ENCODE data around the gene H3-3A.
A peak's percentile ranks its signal among the peaks of the same experiment; 100 is the strongest.
"Not testable (repeated sequence)": the region's sequence is repeated elsewhere in the genome, so short reads cannot be mapped to it uniquely, and the experiment has no call there.

H3-3A gene

DNA sequence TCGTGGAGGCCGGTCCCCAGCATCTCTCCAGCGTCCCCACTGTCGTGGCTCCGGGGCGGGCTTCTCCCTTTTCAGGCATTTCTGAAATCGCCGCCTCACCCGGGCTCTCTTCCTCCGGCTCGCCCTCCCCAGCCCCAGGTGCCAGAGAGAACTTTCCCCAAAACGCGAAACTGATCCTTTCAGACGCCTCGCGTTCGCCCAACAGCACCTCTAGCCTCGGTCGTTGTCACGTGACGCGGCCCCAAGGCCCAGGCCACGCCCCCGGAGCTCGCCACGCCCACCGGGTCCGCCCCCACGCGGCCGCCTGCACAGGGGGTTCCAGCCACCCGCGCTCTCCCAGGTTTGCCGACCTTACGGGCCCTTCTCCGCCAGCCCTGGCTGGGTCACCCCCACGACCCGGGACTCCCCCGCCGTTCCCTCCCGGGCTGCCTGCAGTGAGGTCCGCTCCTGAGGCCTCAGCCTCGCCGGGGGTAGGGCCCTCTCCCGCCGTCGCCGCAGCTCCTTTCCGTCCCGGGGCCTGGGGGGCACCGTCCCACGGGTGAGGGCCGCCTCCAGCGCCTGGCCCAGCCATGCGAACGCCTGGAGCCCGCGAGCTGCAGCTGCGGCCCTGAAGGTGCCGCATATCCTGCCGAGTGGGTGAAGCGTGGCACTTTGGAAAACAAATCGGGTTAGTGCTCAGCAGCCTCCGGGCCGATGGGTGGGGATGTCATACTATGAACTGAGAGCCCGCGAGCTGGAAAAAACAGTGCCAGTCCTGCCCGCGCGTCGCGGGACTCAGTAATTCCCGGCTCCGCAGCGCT lies 21.0 kb downstream of the H3-3A start:
- DNase-seq (ENCODE audit: low read depth in 1 of 2, low spot score in 1 of 2): peak; percentile 86 to 94

DNA sequence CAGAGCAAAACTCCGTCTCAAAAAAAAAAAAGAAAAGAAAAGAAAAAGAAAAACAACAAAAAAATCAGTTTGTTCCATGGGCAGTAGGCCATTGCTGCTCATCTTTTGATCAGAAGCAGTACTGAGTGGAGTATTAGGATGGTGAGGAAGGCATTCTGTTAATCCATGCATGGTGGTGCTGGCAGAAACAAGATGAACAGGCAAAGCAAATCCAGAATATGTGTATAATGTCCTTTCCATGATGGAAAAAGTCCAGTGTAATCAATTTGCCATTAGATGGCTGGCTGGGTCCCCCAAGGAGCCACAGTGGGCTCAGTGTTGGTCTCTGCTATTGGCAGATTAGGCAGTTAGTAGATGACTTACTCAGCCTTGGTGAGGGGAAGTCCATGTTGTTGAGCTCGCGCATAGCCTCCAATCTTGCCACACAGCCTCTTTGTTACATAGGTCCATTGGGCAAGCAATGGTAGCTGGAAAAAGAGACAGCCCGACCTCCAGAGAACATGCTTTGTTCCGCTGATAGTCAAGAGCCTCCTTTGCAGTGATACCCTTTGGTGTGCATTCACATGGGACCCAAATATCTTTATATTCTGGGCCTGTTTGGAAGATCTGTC lies 23.3 kb downstream of the H3-3A start:
- DNase-seq (ENCODE audit: low read depth in 1 of 2, low spot score in 1 of 2): no peak

DNA sequence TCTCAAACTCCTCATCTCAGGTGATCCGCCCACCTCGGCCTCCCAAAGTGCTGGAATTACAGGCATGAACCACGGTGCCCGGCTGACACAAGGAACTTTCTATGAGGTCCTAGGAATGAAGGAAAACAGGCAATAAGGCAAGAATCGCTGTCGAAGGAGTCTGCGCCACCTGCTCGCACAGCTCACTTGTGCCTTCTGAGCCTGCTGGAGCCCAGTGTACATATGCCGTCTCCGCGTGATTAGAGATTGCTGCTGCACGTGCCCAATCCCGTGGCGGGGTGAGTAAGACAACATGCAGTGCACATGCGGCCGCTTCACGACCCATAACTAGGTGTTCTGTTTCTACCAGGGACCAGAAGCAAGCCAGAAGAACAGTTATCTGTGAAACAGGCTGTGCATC lies 24.3 kb downstream of the H3-3A start:
- DNase-seq (ENCODE audit: low read depth in 1 of 2, low spot score in 1 of 2): no peak

DNA sequence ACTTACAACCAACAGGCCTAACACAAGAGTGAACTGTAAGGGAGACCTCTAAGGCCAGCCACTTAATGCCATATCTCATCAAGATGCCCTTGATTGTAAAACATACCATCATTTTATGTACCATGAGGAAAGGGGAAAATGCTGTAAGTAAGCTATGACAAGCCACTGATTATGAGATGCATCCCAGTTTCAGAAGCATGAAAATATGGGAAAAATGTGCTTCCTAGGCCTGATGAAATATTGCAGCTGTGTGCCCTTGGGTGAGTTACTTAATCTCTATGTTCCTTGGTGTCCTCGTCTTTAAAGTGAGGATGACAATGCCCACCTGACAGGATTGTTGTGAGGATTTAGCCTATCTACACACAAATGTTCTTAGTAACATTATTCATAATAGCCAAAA lies 28.9 kb downstream of the H3-3A start:
- no peak for DNase-seq (ENCODE audit: low read depth in 1 of 2, low spot score in 1 of 2)

DNA sequence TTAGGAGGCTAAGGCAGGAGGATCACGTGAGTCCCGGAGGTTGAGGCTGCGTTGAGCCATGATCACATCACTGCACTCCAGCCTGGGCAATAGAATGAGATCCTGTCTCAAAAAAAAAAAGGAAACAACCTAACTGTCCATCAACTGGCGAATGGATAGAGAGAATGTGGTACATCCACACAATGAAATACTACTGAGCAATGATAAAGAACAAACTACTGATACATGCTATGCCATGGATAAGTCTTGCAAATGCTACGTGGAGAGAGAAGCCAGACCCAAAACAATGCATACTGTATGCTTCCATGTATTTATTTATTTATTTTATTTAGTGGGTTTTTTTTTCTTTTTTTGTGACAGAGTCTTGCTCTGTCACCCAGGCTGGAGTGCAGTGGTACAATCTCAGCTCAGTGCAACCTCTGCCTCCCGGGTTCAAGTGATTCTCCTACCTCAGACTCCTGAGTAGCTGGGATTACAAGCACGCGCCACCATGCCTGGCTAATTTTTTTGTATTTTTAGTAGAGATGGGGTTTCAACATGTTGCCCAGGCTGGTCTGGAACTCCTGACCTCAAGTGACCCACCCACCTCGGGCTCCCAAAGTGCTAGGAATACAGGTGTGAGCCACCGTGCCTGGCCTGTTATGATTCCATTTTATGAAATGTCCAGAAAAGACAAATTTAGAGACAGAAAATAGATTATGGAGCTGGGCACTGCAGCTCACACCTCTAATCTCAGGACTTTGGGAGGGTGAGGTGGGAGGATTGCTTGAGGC lies 29.7 kb downstream of the H3-3A start:
- not testable (repeated sequence) for DNase-seq (ENCODE audit: low read depth in 1 of 2, low spot score in 1 of 2)

DNA sequence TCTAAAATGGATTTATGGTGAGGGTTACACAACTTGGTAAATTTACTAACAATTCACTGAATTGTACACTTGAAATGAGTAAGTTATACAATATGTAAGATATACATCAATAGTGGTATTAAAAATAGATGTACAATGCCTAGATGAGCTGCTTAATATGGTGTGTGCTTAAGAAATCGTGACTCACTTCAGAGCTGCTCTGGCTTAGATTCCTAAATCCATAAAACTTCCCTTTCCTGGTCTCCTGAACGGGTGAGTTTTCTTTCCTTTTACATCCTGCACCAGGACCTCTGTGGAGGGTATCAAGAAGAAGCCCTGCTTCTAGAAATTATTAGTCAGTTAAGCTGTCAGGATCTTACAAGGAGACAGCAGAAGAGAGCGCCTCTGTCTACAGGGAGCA lies 30.4 kb downstream of the H3-3A start:
- DNase-seq (ENCODE audit: low read depth in 1 of 2, low spot score in 1 of 2): no peak

DNA sequence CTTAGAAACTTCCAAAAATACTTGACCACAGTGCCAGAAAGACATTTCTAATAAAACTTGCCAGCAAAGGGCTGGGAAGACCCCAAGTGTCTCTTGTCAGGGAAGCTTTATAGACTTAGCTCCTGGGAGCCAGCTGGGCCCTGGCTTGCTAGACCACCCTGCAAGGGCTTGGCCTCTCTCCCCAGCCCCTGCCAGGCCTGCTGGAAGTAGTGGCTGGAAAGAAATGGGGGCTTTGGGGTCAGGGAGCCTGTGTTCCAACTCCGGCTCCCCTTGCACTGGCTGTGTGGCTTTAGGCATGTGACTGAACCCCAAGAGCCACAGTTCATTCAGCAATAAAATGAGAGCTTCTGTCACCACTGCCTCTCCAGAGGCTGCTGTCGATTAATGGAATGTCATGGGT lies 31.1 kb downstream of the H3-3A start:
- no peak for DNase-seq (ENCODE audit: low read depth in 1 of 2, low spot score in 1 of 2)

DNA sequence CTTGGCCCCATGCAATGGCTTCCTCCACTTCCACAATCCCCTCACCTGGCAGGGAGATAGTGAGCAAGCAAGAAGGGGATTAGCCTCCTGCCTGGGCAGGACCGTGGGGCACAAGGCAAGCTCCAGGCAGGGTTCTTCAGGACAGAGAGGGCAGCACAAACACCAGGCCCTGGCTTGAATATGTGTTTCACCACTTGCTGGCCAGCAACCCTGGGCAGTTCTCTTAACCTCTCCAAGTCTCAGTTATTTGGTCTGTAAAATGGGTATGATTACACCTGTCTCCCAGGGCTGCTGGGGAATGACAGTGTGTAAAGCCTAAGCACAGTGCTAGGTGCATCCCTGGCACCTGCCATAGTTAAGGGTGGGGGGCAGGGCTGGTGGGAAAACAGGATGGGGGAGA lies 31.9 kb downstream of the H3-3A start:
- no peak for DNase-seq (ENCODE audit: low read depth in 1 of 2, low spot score in 1 of 2)

DNA sequence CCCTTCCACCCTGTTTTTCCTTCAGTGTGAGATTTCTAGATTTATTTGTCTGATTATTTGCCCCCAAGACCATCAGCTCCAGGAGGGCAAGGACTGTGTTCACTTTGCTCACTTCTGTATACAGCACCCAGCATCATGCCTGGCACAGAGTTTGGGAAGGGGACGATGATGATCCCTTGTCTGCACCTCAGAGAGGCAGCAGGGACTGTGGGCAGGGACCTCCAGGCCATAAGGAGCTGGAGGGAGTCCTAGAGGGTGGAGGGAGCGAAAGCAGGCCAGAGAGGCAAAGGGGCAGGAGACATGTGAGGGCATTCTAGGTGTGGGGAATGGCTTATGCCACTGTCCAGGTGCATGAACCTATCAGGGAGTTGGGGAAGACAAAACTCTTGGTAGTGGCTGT lies 32.8 kb downstream of the H3-3A start:
- DNase-seq (ENCODE audit: low read depth in 1 of 2, low spot score in 1 of 2): no peak

DNA sequence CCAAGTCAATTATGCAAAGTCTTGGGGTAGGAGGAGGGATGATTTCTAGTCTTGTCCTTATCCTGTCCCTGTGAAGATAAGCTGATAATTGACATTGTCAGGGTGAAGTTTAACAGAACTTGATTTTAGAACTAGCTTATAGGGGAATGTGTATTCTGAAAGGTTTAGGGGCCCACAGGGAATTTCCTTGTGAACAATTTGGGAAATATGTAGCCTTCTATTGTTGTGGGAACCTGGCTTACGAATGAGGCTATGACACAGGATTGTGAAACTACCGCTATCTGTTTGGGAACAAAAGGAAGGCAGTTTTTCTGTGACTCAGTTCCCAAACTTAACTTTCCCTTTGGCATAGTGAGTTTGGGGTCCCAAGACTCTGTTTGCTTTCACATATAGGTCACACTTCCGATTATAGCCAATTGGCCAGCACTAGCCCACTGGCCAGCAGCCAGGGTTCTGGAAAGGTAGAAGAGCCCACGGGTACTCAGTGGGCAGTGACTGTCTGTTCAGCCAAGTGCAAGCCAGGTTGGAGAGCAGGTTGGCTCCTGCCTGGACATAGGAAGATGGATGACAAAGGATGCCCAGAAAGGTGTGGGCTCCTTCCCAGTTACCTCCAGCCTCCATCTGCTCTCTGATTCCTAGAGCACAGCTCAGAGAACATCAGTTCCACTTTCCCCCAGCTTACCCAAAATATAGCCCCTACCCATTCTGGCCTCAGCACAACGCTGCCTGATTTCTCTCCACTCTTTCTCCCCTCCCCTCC lies 35.5 kb downstream of the H3-3A start:
- DNase-seq (ENCODE audit: low read depth in 1 of 2, low spot score in 1 of 2): no peak

DNA sequence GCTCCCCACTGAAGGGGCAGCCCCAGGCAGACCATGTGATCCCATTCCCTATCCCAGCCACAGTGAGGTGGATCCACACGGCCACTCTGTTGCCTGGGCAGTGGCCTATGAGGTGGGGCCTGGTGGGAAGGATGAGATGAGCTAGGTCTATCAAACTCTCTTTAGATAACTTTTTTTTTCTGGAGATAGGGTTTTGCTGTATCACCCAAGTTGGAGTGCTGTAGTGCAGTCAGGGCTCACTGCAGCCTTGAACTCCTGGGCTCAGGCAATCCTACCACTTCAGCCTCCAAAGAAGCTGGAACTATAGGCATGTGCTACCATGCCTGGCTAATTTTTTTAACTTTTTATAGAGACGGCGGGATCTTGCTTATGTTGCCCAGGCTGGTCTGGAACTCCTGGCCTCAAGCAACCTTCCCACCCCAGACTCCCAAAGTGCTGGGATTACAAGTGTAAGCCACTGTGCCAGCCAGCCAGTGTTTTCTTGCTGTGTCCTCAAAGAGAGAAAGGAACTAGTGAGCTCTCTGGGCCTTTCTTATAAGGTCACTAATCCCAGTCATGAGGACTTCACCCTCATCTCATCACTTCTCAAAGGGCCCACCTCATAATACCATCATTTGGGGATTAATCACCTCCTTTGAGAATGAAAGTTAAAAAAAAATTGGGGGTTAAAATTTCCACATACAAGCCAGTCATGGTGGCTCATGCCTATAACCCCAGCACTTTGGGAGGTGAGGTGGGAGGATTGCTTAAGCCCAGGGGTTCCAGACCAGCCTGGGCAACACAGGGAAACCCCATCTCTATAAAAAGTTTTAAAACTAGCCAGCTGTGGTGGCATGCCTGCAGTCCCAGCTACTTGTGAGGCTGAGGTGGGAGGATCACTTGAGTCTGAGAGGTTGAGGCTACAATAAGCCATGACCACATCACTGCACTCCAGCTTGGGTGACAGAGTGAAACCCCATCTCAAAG lies 36.6 kb downstream of the H3-3A start:
- DNase-seq (ENCODE audit: low read depth in 1 of 2, low spot score in 1 of 2): no peak

DNA sequence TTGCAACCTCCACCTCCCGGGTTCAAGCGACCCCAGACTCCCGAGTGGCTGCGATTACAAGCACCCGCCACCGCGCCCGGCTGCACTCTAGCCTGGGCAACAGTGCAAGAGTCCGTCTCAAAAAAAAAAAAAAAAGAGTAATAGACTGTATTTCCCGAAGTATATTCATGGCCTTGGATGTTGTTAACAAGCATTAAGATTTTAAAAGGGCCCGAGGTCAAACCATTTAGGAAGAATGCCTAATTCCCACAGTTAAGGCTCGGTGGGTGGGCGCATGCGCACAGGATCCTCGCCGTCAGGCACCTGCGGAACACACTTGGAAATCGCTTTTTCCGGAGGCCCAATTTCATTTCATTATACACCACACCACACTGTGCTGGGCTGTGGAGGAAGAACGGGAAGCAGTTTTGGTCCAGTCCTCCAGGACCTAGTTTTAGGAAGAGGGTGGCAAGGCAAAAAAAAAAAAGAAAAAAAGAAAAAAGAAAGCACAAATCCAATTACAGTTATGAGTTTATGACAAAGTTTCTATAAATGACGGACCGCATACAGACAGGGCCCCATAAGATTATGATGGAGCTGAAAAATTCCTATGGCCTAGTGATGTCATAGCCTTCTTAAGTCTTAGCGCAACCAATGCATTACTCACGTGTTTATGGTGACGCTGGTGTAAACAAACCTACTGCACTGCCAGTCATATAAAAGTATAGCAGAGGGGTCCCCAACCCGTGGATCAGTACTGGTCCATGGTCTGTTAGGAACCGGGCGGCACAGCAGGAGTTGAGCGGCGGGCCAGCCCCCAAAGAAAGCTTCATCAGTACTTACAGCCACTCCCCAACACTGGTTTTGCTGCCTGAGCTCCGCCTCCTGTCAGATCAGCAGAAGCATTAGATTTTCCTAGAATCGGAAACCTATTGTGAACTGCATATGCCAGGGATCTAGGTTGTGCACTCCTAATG lies 38.2 kb downstream of the H3-3A start:
- DNase-seq (ENCODE audit: low read depth in 1 of 2, low spot score in 1 of 2): peak in 1 of 2 donors; percentile 36

DNA sequence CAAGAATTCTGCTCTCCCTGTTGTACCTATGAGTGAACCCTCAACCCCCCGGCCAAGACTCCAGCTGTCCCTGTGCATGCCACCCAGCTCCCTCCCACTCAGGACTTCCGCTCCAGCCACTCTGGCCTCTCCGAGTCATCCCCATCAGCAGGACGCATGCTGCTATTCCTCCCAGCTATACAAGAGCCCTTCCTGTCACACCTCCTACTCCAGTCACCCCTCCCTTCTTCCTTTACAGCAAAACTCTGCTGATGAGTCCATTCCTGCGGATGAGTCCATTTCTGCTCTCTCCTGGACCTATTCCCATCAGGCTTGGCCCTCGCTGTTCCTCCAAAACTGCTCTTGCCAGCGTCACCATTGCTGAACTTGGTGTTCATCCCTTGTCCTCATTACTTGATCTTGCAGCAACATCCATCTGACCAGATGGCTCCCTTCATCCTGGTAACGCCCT lies 42.2 kb downstream of the H3-3A start:
- no peak for DNase-seq (ENCODE audit: low read depth in 1 of 2, low spot score in 1 of 2)

DNA sequence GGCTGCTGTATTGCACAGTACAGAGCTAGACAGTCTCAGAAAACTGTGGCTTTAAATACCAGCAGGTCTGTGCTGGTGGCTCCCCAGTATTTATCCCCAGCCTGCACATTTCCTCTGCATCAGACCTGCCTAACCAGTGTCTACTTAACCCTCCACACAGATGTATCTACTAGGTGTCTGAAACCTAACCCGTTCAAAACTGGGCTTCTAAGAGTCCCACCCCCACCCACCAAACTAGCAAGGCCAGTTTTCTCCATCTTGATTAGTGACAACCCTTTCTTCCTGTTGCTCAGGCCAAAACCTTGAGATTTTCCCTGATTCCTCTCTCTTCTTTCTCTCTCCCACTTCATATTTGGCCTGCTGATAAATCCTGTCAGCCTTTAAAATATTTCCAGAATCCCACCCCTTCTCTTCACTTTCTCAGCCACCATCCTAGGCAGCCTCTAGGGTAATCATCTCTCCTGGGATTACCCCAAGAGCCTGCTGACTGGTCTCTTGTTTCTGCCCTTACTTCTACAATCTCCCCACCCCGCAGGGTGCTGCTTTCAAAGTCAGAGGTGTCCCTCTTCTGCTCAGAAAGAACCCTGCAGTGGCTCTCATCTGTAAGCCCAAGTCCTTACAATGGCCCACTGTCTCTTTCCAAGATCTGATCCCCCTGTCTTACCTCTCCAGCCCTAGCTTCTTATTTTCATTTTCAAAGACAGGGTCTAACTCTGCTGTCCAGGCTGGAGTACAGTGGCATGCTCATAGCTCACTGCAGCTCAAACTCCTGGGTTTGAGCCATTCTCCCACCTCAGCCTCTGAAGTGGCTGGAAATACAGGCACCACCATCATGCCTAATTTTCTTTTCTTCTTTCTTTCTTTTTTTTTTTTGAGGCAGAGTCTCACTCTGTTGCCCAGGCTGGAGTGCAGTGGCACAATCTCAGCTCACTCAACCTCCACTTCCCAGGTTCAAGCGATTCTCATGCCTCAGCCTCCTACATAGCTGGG lies 45.2 kb downstream of the H3-3A start:
- no peak for DNase-seq (ENCODE audit: low read depth in 1 of 2, low spot score in 1 of 2)

DNA sequence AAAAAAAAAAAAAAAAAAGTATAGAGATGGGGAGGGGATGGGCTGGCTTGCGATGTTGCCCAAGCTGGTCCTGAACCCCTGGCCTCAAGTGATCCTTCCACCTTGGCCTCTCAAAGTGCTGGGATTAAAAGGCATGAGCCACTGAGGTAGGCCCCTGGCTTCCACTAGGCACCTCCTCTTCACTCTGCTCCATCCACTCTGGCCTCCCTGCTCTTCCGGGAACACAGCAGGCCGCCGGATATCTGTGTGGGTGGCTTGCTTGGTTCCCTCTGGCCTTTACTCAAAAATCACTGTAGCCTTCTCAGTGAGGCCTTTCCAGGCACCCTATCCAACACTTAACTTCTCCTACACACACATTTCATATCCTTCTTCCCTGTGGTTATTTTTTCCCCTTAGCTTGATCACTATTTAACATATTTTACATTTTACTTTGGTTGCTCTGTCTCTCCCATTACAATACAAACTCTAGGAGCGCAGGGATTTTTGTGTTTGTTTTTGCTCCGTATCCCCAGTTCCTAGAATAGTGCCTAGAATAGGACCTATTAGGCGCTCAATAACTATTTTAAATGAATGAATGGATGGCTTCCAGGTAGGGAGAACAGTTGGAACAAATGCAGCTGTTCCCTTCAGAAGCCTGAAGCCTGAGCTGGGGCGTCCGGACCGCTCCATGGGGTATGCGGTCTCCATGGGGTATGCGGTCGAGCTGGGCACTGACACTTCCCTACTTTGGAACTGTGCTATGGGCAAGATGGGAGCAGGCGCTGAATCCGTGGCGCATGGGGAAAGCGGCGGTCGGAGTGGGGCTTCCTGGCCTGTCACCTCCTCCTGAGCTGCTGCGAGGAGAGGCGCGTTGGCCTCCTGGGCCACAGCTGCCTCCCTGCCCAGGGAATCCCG lies 46.7 kb downstream of the H3-3A start:
- no peak for DNase-seq (ENCODE audit: low read depth in 1 of 2, low spot score in 1 of 2)

DNA sequence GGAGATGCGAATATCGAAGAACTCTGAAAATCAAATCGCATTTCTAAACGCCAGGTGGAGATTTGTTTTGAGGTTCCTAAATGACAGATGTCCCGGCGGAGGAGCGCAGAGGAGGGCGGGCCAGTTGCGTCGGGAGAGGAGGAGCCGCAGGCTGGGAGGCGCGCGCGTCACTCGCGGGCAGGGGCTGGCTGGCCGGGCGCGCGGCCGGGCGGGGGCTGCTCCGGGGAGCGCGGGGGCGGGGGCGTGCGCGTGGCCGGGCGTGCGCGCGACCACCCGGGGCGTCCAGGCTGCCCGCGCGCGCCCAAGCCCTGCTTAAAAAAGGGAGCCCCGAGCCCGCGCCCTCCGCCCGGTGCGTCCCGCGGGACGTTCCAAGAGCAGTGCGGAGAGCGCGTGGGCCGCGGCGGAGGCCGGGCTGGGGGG lies 47.3 kb downstream of the H3-3A start:
- peak; percentile 43 to 67 for DNase-seq (ENCODE audit: low read depth in 1 of 2, low spot score in 1 of 2)

Data from stimulated activated CD4-positive, alpha-beta T cell treated with anti-CD3 and anti-CD28 coated beads, Interleukin-15, amount 100 ng/mL, for 1 hour (primary cell).